ENCODE results near the gene FAM200A.

FAM200A gene

GRCh38 chr7:99525713-99526440, 26.0 kb downstream of the FAM200A start:
- peak; percentile 31 for TF ChIP-seq CTCF (conservative IDR thresholded peaks at IDR 0.05; ENCODE audit: control insufficient read depth, insufficient read depth, low read depth, low read length)
- peak; percentile 19 for DNase-seq (ENCODE audit: low read depth)

GRCh38 chr7:99521399-99521798, 30.5 kb downstream of the FAM200A start:
- no peak for TF ChIP-seq CTCF (conservative IDR thresholded peaks at IDR 0.05; ENCODE audit: control insufficient read depth, insufficient read depth, low read depth, low read length)
- no peak for DNase-seq (ENCODE audit: low read depth)
- H3K4me3 ChIP-seq (ENCODE audit: control insufficient read depth, low read depth, low read length): no peak overlapping the region

More at GRCh38 chr7:99525713-99526440, 26.0 kb downstream of the FAM200A start:
- H3K4me3 ChIP-seq (ENCODE audit: control insufficient read depth, low read depth, low read length): no peak overlapping the region

GRCh38 chr7:99514050-99514449, 37.9 kb downstream of the FAM200A start:
- no peak for TF ChIP-seq CTCF (conservative IDR thresholded peaks at IDR 0.05; ENCODE audit: control insufficient read depth, insufficient read depth, low read depth, low read length)
- H3K4me3 ChIP-seq (ENCODE audit: control insufficient read depth, low read depth, low read length): no peak overlapping the region
- DNase-seq (ENCODE audit: low read depth): peak; percentile 45

- no peak for TF ChIP-seq CTCF (conservative IDR thresholded peaks at IDR 0.05; ENCODE audit: control insufficient read depth, insufficient read depth, low read depth, low read length)
- peak overlapping the region; percentile 96 for H3K4me3 ChIP-seq (ENCODE audit: control insufficient read depth, low read depth, low read length)
- peak; percentile 11 for DNase-seq (ENCODE audit: low read depth)
Observed at GRCh38 chr7:99505324-99505662, 46.6 kb downstream of the FAM200A start.

- peak within 1 kb of the TSS; percentile 96 for H3K4me3 ChIP-seq (ENCODE audit: control insufficient read depth, low read depth, low read length)
- DNase-seq (ENCODE audit: low read depth): peak; percentile 94
- TF ChIP-seq CTCF (conservative IDR thresholded peaks at IDR 0.05; ENCODE audit: control insufficient read depth, insufficient read depth, low read depth, low read length): no peak
Observed at GRCh38 chr7:99504603-99505323, 47.2 kb downstream of the FAM200A start, which contains the start of gene ZKSCAN5. ZKSCAN5 (plus strand) TSS chr7:99504662; CDS start chr7:99506045, 1,383 bp downstream.

GRCh38 chr7:99504281-99504602, 47.7 kb downstream of the FAM200A start:
- no peak for DNase-seq (ENCODE audit: low read depth)
- TF ChIP-seq CTCF (conservative IDR thresholded peaks at IDR 0.05; ENCODE audit: control insufficient read depth, insufficient read depth, low read depth, low read length): no peak
- H3K4me3 ChIP-seq (ENCODE audit: control insufficient read depth, low read depth, low read length): peak overlapping the region; percentile 96

GRCh38 chr7:99501236-99501635, 50.7 kb downstream of the FAM200A start:
- peak overlapping the region; percentile 99 for H3K4me3 ChIP-seq (ENCODE audit: control insufficient read depth, low read depth, low read length)
- DNase-seq (ENCODE audit: low read depth): peak; percentile 19

All from fibroblast of mammary gland (primary cell).